ENCODE measurements around the gene TTC9B.

TTC9B gene

DNA sequence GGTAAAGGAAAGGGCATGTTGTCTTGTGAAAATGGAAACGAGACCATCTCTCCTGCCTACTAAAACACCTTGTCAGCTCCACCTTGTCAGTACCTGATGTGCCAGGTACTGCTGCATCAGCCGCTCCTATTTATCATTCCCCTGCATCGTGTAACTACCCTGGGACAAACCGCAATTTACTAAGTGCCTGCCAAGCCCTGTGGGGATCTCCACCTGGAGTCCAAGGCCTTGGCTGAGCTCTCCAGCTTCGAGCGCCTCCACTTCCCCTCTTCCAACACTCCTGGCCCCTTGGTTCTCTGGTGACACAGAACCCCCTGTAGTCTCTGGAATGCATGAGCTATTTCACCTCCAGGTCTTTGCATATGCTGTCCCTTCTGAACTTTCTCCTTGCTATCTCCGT lies 34.2 kb upstream of the TTC9B start:
- Histone ChIP-seq H4K20me1 (peaks cover 77 to 98% (median 92%) of the 10 kb centered on the region in 11 experiments), H3K4me2 (no peak overlapping the region), H3K9me3 (replicated peaks in 1 of 11) (no peaks in the 10 kb centered on the region), H3K27ac (no peak overlapping the region), H3K4me1 (peaks cover 0 to 10% (median 0%) of the 10 kb centered on the region in 10 experiments; a peak in 2 of 20 replicates), H3K36me3 (peaks cover 82 to 98% (median 94%) of the 10 kb centered on the region in 11 experiments), H3K27me3 (no peaks in the 10 kb centered on the region), H3K4me3 (no peak overlapping the region), H3K9ac (no peak overlapping the region)
- no peak for TF ChIP-seq Cebpa-rat (IDR thresholded peaks at IDR 0.05)

DNA sequence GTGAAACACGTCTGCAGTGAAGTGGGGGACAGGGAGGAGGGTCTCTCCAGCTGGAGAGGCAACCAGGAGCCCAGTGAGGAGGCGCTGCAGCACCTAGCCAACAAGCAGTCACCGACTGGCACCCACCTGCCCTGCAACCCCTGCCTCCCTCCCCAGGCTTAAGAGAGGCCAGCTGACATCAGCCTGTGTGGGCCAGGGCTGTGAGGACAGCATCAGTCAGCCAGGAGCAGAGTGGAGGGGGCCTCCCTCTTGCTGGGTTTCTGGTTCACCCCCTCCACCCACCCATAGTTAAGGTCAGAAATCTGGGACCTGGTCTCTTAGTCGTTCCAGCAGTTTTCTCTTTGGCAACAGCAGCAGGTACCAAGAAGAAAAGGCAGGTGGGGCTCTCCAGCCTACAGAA lies 33.8 kb upstream of the TTC9B start:
- peaks cover 0 to 10% (median 0%) of the 10 kb centered on the region in 10 experiments; a peak in 2 of 20 replicates for H3K4me1 ChIP-seq
- H3K4me2 ChIP-seq: no peak overlapping the region
- H3K36me3 ChIP-seq: peaks cover 79 to 98% (median 94%) of the 10 kb centered on the region in 11 experiments
- no peak for TF ChIP-seq Cebpa-rat (IDR thresholded peaks at IDR 0.05)
- H3K4me3 ChIP-seq: no peak overlapping the region
- no peaks in the 10 kb centered on the region for H3K9me3 ChIP-seq (replicated peaks in 1 of 11)
- no peak overlapping the region for H3K9ac ChIP-seq
- no peaks in the 10 kb centered on the region for H3K27me3 ChIP-seq
- H3K27ac ChIP-seq: no peak overlapping the region
- peaks cover 77 to 98% (median 92%) of the 10 kb centered on the region in 11 experiments; a peak in 21 of 22 replicates for H4K20me1 ChIP-seq

GRCh38 chr19:40251244-40251643 lies 33.1 kb upstream of the TTC9B start:
- peaks cover 0 to 10% (median 0%) of the 10 kb centered on the region in 10 experiments; a peak in 1 of 20 replicates for H3K4me1 ChIP-seq
- H3K36me3 ChIP-seq: peaks cover 78 to 97% (median 92%) of the 10 kb centered on the region in 11 experiments
- H3K9ac ChIP-seq: no peak overlapping the region
- no peak overlapping the region for H3K4me3 ChIP-seq
- H4K20me1 ChIP-seq: peaks cover 77 to 98% (median 92%) of the 10 kb centered on the region in 11 experiments
- no peak overlapping the region for H3K27ac ChIP-seq
- TF ChIP-seq Cebpa-rat (IDR thresholded peaks at IDR 0.05): no peak
- no peaks in the 10 kb centered on the region for H3K9me3 ChIP-seq (replicated peaks in 1 of 11)
- H3K27me3 ChIP-seq: no peaks in the 10 kb centered on the region
- H3K4me2 ChIP-seq: no peak overlapping the region

- Histone ChIP-seq H3K36me3 (peaks cover 67 to 96% (median 90%) of the 10 kb centered on the region in 11 experiments), H3K9me3 (replicated peaks in 1 of 11) (no peaks in the 10 kb centered on the region), H3K27me3 (no peaks in the 10 kb centered on the region), H4K20me1 (peaks cover 86 to 98% (median 92%) of the 10 kb centered on the region in 11 experiments), H3K4me2 (no peak overlapping the region), H3K9ac (0 out of 22 replicates have a peak overlapping the region, but pooled peaks of 1 of the 11 experiments have one; percentile 13), H3K4me3 (no peak overlapping the region), H3K4me1 (peaks cover 0 to 10% (median 0%) of the 10 kb centered on the region in 10 experiments; a peak in 2 of 20 replicates), H3K27ac (no peak overlapping the region)
- TF ChIP-seq Cebpa-rat (IDR thresholded peaks at IDR 0.05): no peak
These were observed 31.6 kb upstream of the TTC9B start for GRCh38 chr19:40249781-40250180.

DNA sequence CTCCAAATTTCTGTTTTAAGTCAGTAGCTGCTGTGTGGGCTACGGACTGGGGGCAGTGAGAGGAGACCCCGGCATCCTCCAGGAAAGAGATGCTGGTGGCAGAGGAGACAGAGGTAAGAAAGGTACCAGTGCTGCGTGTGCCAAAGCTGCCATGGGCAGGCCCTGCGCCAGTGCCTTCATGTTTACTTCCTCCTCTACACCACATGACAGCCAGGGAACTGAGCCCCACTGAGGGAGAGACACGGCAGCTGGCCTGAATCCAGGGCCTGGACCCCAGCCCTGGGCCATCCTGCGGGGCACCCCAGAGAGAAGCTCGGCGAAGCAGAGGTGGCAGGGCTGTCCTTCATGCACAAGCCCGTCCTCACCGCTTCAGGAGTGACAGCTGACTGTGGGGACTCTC lies 31.0 kb upstream of the TTC9B start:
- Histone ChIP-seq H3K9ac (0 out of 22 replicates have a peak overlapping the region, but pooled peaks of 1 of the 11 experiments have one; percentile 3), H3K27me3 (no peaks in the 10 kb centered on the region), H3K9me3 (replicated peaks in 1 of 11) (no peaks in the 10 kb centered on the region), H3K36me3 (peaks cover 67 to 96% (median 90%) of the 10 kb centered on the region in 11 experiments), H3K4me3 (no peak overlapping the region), H4K20me1 (peaks cover 91 to 98% (median 95%) of the 10 kb centered on the region in 11 experiments), H3K4me2 (no peak overlapping the region), H3K27ac (no peak overlapping the region), H3K4me1 (peaks cover 0 to 10% (median 0%) of the 10 kb centered on the region in 10 experiments; a peak in 2 of 20 replicates)
- TF ChIP-seq Cebpa-rat (IDR thresholded peaks at IDR 0.05): no peak

- H3K36me3 ChIP-seq: peaks cover 60 to 94% (median 88%) of the 10 kb centered on the region in 11 experiments
- H3K4me2 ChIP-seq: no peak overlapping the region
- no peaks in the 10 kb centered on the region for H3K27me3 ChIP-seq
- H3K9ac ChIP-seq: no peak overlapping the region
- H3K9me3 ChIP-seq (replicated peaks in 1 of 11): no peaks in the 10 kb centered on the region
- peaks cover 0 to 10% (median 0%) of the 10 kb centered on the region in 10 experiments; a peak in 2 of 20 replicates for H3K4me1 ChIP-seq
- peaks cover 80 to 98% (median 97%) of the 10 kb centered on the region in 11 experiments for H4K20me1 ChIP-seq
- no peak for TF ChIP-seq Cebpa-rat (IDR thresholded peaks at IDR 0.05)
- H3K4me3 ChIP-seq: no peak overlapping the region
- no peak overlapping the region for H3K27ac ChIP-seq
These were observed 29.6 kb upstream of the TTC9B start for GRCh38 chr19:40247735-40248262.

- Histone ChIP-seq H3K4me3 (no peak overlapping the region), H3K9ac (no peak overlapping the region), H3K36me3 (peaks cover 59 to 94% (median 88%) of the 10 kb centered on the region in 11 experiments), H3K4me2 (no peak overlapping the region), H3K9me3 (replicated peaks in 1 of 11) (no peaks in the 10 kb centered on the region), H3K27me3 (no peaks in the 10 kb centered on the region), H3K4me1 (peaks cover 0 to 10% (median 0%) of the 10 kb centered on the region in 10 experiments; a peak in 4 of 20 replicates), H3K27ac (no peak overlapping the region), H4K20me1 (peaks cover 79 to 98% (median 97%) of the 10 kb centered on the region in 11 experiments)
- TF ChIP-seq Cebpa-rat (IDR thresholded peaks at IDR 0.05): no peak
These were observed 29.0 kb upstream of the TTC9B start for GRCh38 chr19:40247178-40247577.

DNA sequence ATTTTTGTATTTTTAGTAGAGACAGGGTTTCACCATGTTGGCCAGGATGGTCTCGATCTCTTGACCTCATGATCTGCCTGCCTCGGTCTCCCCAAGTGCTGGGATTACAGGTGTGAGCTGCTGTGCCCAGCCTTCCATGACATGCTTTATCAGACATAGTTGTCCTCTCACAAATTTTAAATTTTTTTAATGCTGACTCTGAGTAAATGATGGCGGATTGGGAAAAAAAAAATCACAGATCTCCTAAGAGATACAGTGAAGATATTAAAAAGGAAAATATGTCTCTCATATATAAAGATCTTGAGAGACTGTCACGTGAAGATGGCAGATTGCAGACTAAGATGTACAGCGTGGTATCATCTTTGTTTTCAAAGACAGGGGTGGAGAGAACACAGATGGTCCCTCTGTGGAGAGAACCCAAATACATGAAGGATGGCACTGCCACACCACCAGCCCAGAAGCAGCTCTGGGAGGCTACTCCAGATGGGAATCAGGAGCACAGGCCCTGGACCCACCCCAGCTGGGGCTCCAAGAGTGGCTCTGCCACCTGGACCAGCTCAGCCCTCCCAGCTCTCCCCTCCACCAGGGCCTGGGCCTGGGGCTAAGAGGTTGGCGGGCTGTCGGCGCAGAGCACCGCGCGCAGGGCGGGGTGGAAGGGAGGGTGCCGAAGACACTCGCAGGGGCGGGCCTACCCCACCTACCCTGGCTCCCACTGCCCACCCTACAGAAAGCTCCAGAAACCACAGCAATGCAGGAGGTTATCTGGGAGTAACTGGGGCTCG lies 28.3 kb upstream of the TTC9B start:
- Histone ChIP-seq H3K4me3 (no peak overlapping the region), H3K4me1 (peaks cover 0 to 10% (median 0%) of the 10 kb centered on the region in 10 experiments; a peak in 4 of 20 replicates), H3K27ac (no peak overlapping the region), H4K20me1 (peaks cover 79 to 98% (median 96%) of the 10 kb centered on the region in 11 experiments), H3K27me3 (no peaks in the 10 kb centered on the region), H3K36me3 (peaks cover 59 to 94% (median 88%) of the 10 kb centered on the region in 11 experiments), H3K9ac (no peak overlapping the region), H3K9me3 (replicated peaks in 1 of 11) (no peaks in the 10 kb centered on the region), H3K4me2 (no peak overlapping the region)
- TF ChIP-seq Cebpa-rat (IDR thresholded peaks at IDR 0.05): no peak

DNA sequence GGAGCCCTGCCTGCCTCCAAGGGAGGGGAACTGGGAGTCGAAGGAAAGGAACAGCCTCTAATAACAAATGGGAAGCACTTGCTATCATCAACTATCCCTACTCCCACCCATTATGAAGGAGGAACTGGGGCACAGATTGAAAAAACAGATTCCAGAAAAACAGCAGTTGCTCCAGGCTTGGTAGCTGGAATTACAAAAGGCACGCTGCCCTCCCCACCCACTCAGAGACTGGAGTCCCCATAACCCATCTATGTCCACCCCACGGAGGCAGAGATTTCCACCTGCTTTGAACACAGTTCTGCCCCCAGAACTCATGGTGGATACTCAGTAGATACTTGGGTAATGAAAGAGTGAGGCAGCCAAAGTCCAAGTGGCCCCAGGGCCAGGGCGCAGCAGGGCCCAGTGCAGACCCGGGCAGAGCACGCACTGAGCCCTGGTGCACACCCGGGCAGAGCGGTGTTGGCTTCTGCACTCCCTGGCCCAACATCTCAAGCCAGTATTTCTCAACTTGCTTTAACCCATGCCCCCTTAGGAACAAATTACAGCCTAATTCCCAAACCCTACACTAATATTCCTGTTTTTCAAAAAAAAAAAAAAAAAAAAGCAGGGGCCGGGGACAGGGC lies 27.4 kb upstream of the TTC9B start:
- TF ChIP-seq Cebpa-rat (IDR thresholded peaks at IDR 0.05): no peak
- Histone ChIP-seq H3K27ac (no peak overlapping the region), H3K27me3 (no peaks in the 10 kb centered on the region), H4K20me1 (peaks cover 72 to 100% (median 96%) of the 10 kb centered on the region in 11 experiments), H3K4me2 (no peak overlapping the region), H3K9ac (0 out of 22 replicates have a peak overlapping the region, but pooled peaks of 1 of the 11 experiments have one; percentile 51), H3K36me3 (peaks cover 59 to 94% (median 88%) of the 10 kb centered on the region in 11 experiments), H3K9me3 (replicated peaks in 1 of 11) (no peaks in the 10 kb centered on the region), H3K4me1 (peaks cover 0 to 10% (median 0%) of the 10 kb centered on the region in 10 experiments; a peak in 4 of 20 replicates), H3K4me3 (no peak overlapping the region)
